ENCODE data around the gene APOA4.

The APOA4 gene

GRCh38 chr11:116823031-116823843 is at the start of gene APOA4:
TSS of gene APOA4 (minus strand) at chr11:116823304. CDS start at chr11:116823191, 113 bp downstream.
- no peak for DNase-seq

DNA sequence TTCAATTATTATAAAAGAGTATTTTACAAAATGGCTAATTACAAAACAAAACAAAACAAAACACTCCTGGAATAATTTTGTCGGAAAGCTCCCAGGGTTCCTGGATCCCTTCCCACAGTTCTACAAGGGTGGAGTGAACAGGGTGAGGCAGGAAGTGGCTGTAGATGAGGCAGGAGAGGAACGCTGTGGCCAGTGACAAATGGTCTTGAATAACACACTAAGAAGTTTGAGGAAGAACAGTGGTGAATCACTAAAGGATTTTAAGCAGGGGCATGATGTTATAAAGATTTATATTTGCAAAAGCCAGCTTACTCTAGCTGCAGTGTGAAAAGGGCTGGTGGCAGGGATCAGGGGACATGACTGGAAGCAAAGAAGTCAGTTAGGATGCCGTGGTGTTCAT is 48.1 kb upstream of the APOA4 start:
- no peak for DNase-seq

DNA sequence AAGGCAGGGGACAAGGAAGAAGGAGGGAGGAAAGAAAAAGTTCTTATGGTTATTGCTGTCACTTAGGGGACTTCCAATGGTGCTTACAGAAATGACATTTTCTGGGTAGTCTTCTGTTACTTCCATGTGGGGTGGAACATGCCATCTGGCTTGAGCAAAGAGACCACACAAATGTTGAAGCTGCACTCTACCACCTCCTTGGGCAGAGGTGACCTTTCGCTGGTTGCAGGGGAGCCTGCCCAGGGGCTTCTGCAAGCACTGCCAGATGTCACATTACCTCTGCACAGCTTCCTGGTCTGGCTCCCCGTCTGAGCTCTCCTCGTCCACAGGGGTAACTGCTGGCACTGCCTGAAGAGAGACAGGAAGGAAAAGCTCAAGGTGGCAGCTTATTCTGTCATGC is 47.0 kb upstream of the APOA4 start:
- no peak for DNase-seq

DNA sequence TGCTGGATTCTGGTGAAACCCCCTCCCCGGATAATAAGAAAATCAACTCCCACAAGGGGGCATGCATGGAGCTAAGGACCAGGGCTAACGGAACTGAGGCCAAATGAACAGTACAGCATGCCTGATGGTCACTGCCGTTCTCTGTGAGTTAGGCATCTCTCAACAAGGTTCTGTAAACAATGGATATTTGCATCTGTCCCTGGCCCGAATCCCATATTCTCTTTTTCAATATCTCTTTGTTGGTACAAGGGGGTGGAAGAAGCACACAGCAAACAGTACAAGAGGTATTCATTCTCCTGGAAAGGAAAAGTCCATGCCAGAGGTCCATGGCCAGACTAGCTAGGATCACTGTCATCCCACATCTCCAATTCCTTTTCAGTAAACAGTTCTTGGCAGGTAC is 46.5 kb upstream of the APOA4 start:
- peak; percentile 50 to 64 for DNase-seq

DNA sequence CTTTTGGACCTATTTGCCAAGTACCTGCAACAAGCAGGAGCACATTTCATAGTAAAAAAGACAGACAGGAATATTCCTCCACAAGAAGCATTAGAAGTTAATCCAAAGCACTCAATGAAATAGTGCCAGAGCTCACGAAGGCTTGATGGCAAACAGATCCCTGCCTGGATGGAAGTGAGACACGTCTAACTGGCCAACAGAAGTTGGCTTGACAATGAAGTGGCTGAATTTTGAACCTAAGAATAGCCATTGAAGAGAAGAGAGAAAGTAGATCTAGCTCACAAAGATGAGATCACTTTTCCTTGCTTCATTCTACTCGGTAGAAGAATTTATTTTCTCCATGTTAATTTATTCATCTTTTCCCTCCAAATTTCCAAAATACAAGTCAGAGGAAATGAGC is 45.0 kb upstream of the APOA4 start:
- DNase-seq: no peak

GRCh38 chr11:116867619-116868018 is 44.5 kb upstream of the APOA4 start:
- no peak for DNase-seq

DNA sequence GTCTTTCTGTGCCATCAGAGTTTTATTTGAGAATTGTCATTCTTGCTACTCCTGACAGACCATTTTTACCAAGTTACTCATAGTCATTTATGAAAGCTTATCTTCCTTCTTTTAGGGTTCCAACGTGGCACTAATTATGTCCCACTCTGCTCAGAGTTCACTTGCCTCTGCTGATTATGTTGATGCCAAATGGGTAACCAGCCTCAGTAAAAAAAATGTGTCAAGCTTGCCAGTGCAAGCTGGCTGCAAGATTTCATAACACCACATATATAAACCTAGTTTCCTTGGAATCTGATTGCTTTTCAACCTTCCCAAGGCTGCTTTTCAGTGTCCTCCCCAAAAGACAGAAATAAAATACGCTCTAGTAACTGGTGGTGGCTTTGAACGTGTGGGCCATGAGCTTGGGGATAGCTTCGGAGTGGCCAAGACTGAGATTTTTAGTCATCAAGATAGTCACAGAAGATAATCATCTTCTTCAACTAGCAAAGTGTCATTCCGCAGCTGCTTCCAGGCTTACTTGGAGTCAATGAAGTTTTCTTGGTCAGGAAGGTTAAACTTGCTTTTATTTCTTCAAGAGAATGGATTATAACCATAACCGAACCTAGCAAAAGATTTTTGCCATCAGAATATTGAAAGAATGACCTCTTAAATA is 43.8 kb upstream of the APOA4 start:
- DNase-seq: no peak

DNA sequence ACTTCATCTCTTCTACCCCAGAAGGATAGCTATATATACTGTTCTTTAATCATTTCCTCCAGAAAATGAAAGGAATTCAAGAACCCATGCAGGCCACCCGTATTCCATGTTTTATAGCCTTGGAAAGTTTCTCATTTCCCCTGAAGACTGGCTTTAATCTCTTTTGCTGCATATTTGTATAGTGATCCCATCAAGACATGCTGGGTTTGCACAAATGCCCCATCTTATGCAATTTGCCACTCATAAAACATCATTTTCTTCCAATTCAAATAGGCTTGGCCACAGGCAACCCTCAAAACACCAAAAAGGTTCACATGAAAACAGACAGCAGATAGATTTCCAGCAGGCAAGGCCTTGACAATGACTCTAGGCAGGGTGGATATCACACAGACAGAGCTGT is 42.6 kb upstream of the APOA4 start:
- DNase-seq: no peak

DNA sequence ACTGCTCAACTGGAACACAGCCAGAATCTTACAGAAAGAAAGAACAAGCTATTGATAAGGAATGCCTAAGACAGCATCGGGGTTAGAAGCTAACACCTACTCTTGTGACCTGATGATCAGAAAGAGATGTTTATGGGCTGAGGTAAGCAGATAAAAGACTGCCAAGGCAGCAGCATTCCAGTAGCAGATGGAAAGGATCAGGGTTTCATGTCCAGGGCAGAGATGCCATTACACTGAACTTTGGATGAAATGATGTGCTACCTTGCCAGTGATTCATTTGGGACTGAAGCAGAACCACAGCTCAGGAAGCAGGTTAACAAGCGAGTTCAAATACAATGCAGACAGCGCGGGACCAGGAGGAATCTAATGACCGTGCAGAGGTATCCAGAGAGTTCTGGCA is 41.4 kb upstream of the APOA4 start:
- DNase-seq: no peak

DNA sequence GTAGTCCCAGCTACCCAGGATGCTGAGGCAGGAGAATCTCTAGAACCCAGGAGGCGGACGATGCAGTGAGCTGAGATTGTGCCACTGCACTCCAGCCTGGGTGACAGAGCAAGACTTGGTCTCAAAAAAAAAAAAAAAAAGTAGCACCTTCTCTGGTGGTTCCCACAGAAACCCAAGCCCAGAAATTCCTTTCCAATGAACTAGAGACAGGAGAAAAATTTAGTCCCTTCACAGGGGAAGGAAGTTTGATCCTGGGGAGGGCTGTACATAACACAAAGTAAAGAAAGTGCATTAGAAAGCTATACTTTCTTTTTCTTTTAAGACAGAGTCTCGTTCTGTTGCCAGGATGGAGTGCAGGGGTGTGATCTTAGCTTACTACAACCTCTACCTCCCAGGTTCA is 39.8 kb upstream of the APOA4 start:
- no peak for DNase-seq

DNA sequence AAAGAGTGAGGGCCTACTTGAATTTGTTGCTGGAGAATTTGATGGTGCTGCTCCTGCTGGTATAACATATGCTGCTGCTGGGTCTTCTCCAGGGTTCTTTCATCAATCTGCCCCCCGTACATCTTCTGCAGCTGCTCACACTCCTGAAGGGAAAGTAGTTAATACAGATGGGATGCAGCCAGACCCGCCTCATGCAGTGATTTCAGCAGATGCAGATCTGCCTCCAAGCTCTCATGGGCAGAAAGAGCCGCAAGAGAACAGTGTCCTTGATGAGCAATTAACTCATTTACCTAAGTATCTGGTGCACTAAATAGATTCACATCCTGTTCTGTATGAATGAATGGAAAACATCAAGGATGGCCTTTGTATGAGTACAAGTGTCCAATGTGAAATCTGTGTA is 39.1 kb upstream of the APOA4 start:
- no peak for DNase-seq

DNA sequence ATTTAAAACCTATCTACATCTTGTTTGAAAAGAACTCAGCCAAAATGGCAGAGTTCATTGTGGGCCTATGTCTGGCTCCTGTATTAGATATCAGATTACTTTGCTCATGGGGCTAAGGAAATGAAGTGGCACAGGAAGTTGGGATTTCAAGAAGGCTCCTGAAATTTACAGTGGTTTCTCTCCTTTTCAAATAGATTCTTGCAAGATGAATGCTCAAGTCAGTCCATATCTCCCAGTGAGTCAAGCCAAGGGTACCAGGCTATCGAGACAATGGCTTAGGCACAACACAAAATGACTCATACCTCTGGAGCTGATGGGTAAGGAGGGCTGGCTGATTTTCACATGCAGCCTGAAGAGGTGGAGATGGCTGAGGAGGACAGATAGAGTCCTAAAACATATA is 38.4 kb upstream of the APOA4 start:
- no peak for DNase-seq

GRCh38 chr11:116860303-116860702 is 37.2 kb upstream of the APOA4 start:
- DNase-seq: no peak

GRCh38 chr11:116859175-116859574 is 36.1 kb upstream of the APOA4 start:
- no peak for DNase-seq

GRCh38 chr11:116857936-116858335 is 34.8 kb upstream of the APOA4 start:
- no peak for DNase-seq

DNA sequence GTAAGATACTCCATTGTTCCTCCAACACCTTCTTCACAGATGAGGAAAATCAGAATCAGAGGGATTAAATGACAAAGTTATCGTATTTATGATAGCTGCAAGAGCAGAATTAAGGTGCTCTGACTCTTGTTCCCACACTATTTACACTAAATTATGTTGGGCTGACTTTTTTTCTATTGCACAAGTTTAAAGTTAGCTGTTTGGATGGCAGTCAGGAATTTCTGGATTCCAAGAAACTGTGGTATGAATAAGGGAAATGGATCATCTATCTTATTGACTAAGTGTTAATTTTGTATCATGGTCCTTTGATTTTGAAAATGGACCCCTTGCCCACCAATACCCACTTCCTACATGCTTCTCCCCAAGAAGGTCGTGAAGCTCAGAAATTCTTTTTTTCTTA is 34.2 kb upstream of the APOA4 start:
- DNase-seq: no peak

DNA sequence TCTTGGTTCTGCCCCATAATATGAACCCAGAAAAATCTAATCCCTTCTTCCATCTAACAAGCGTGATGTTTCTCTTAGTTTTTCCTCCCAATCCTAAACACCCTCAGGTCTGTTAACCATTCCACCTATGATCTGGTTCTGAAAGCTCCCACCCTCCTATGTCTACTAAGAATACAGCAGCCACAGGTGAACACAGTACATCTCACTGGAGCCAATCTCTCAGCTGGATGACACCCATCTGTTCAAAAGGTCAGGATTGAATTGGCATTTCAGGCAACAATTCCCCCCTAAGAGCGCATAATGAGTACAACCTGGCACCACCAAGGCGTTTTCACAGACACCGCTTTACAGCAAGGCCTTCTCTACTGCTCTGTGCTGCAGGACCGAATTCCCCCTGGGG is 33.3 kb upstream of the APOA4 start:
- DNase-seq: no peak

- no peak for DNase-seq
Measured at GRCh38 chr11:116855413-116855812, 32.3 kb upstream of the APOA4 start.

- DNase-seq: no peak
Measured at GRCh38 chr11:116853461-116854073, 30.5 kb upstream of the APOA4 start.

DNA sequence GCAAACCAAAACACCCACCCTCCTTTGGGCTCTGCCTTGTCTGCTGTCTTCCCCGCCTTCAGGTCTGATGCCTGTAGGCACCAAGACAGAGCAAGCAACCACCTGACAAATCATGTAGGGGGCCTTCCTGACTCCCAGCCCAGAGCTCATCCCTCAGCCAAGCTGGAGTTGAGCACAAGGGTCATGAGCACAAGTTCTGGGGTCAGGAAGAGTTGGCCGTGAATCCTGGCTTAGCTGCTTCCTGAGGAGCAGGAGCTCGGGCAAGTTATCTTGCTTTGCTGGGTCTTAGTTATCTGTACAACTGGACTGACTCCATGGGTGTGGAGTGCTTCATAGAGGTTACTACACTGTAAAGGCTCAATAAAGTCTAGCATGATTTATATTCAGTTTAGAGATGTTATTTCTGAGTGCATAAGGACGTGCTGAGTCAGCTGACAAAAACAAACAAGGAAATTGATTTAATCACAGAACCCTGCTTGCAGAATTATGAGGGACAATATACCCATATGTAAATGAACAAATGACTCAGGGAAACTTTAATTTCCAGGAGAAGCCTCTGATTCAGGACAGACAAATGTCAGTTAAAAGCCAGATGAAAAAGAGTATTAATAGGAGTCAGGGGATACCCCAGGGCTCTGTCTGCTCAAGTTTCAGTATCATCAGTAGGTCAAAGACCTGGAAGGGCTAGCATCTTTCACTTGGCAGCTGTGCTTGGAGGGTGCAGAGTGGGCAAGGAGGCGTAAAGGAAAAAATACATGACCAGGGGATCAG is 29.3 kb upstream of the APOA4 start:
- no peak for DNase-seq

DNA sequence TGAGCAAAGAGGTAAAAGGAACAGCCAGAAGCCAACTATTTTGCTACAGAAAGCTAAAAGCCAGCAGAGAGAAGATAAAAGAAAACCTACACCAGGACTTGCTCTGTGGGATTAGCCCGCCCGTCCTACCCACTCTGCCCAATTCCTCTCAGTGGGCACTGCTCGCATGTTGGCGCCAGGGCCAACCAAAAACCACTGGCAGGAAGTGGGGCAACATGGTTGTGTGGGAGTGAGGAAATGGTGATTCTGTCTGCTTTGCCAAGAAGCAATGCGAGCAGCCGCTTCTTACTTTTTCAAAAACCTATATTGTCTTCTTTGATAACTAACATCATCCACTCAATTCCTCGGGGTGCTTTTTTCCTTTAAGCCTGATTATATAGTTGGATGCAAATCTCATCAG is 28.5 kb upstream of the APOA4 start:
- DNase-seq: no peak

DNA sequence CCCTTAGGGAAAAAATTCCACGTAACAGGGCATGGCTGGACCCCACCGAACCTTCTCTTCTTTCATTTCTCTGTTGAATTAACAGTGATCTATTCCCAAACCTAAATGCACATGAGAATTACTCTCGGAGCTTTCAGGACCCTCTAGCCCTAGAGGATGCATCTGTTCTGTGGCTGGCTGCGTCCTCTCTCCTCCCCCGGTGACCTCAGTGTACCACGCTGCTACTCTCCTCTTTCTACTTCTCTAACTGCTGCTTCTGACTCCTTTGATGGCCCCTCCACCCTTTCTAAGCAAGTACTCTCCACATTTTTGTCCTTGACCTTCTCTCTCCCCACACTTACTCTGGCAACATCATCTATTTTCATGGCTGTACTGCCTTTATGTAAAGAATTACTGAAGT is 26.4 kb upstream of the APOA4 start:
- no peak for DNase-seq

GRCh38 chr11:116849060-116849459 is 26.0 kb upstream of the APOA4 start:
- DNase-seq: no peak

DNA sequence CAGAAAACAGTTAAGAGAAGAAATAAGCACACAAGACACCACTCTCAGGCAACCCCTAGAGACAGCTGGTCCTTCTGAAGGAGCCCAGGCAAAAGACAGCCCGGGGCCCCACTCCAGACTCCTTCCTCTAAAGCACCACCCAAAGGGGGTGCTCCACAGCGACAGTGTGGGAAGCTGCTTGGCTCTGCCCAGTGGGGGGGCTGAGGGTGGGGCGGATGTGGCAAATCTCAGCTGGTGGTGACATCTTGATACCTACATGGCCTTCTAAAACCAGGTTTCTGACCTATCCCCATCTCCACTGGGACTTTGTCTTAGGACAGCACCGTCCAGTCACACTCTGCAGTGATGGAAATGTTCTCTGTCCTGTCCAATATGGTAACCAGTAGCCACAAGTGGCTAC is 24.5 kb upstream of the APOA4 start:
- DNase-seq: no peak

Data from NCI-H526 (cell line).